Motor neuron (in vitro differentiated cells): ENCODE measurements around the gene EXOC4. TPM values are rescaled to one million over a fixed set of nuclear protein-coding genes. Genes with fewer than 3 reads are reported as not detected.
"Not testable (repeated sequence)": the region's sequence is repeated elsewhere in the genome, so short reads cannot be mapped to it uniquely, and the experiment has no call there.

Experiments used
- ATAC-seq, 8 experiments: fragments of 200-7000 bp; cut with Tn5 transposase; replicated peaks in 6 of 8; 2 replicates each; pipeline ENCODE4 v1.8.0; 2021; ENCODE audit warnings: mild to moderate bottlenecking in 8 of 8, moderate library complexity in 8 of 8
- H3K27ac ChIP-seq, 2 donors: fragments of 250-450 bp; sonication (Bioruptor Pico); 2 replicates each; pipeline ENCODE4 v1.9.0; 2021; ENCODE audit warnings: antibody characterized with exemption in 2 of 2, mild to moderate bottlenecking in 2 of 2, moderate library complexity in 1 of 2
- H3K4me1 ChIP-seq, 2 donors: fragments of 250-450 bp; sonication (Bioruptor Pico); replicated peaks in 1 of 2; 2 replicates each; pipeline ENCODE4 v1.6.1; 2021; ENCODE audit warnings: antibody characterized with exemption in 2 of 2, mild to moderate bottlenecking in 2 of 2, moderate library complexity in 1 of 2
- H3K4me3 ChIP-seq, 5 donors: fragments of 250-450 bp; sonication (Bioruptor Pico); 2 replicates each; pipeline ENCODE4 v1.9.0; 2021; ENCODE audit warnings: antibody characterized with exemption in 5 of 5, mild to moderate bottlenecking in 5 of 5, moderate library complexity in 4 of 5
- WGBS, 10 experiments: fragments of 450-650 bp; shearing (Covaris generic); methylation state at CpG; one replicate each; pipeline ENCODE4 v1.0.0; 2022; 5-methylcytosine and 5-hydroxymethylcytosine counted together
- in situ Hi-C, 9 experiments: fragments of 400-800 bp; cut with MboI; loops; one replicate each; pipeline ENCODE4 v1.15.0; 2021; ENCODE audit warnings: low sequenced_read_pairs in 9 of 9, low pct_unique_long_range_greater_than_20kb in 2 of 9; ENCODE audit not compliant: unreplicated experiment in 9 of 9
- total RNA-seq, 8 experiments: library from RNA; unstranded; fragments of 300-600 nt; gene quantifications; 2 replicates each; pipeline versions ENCODE4 v1.2.3 to v1.2.4, GENCODE V29; 2022

Gene EXOC4
- 100 to 1,000 TPM in 1 of 8 experiments, 10 to 100 TPM in 7; 47.7 to 103 (median 60.2) TPM for total RNA-seq

DNA sequence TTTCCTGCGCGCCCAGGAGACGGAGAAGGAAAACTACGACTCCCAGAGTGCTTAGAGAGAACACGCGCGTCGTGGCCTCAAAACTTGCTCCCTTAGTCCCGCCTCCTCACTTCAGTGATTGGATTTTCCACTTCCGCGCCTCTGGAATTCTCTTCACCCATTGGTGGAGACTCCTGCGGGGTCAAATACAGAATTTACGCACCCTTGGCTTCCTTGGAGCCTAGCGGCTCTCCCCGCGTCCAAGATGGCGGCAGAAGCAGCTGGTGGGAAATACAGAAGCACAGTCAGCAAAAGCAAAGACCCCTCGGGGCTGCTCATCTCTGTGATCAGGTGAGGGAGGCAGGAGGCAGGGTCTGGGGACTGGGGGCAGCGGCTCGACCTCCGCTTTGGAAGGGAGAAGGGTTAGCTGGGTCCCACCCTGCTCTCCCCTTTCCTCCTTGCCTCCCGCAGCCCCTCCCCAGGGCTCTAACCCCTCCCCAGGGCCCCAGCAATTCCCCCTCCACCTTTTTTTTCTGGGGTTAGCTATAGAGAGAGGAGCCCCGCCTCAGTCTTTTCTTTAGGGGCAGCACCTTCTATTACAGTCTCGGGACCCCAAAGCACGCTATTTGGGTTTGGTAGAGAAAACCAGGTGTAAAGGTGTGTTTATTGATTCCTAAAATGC is at the start of gene EXOC4:
EXOC4 (plus strand) TSS at position 221 of the 661 bp plus-strand sequence.
- Histone ChIP-seq H3K4me3 (peak within 1 kb of the TSS; percentile 81 to 96 (median 86)), H3K27ac (peak within 1 kb of the TSS; percentile 91 to 93), H3K4me1 (peaks cover 2 to 8% of the 10 kb centered on the region in 2 donors)
- peak; percentile 99 to 100 (median 100) for ATAC-seq
- 0 to 20% (median 0%) methylated on average over 1 to 11 of the region's 25 CpGs; no CpG with 5 or more reads in 4 of the 10 experiments for WGBS, 10 experiments
- in situ Hi-C loops: no loop called here

DNA sequence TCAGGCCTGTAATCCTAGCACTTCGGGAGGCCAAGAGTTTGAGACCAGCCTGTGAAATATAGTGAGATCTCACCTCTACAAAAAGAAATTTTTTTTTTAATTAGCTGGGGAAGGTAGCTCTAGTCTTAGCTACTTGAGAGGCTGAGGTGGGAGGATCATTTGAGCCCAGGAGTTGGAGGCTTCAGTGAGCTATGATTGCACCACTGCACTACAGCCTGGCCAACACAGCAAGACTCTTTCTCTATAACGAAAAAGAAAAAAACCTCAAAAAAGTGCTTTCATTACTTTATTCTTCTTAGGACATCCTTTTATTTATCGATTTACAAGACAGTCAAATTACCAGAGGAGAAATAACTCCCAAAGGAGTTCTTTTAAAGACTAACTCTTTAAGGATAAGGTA is 49.4 kb upstream of the EXOC4 start:
- WGBS, 10 experiments: 30 to 100% (median 79%) methylated on average over 1 to 3 of the region's 3 CpGs; no CpG with 5 or more reads in 1 of the 10 experiments

DNA sequence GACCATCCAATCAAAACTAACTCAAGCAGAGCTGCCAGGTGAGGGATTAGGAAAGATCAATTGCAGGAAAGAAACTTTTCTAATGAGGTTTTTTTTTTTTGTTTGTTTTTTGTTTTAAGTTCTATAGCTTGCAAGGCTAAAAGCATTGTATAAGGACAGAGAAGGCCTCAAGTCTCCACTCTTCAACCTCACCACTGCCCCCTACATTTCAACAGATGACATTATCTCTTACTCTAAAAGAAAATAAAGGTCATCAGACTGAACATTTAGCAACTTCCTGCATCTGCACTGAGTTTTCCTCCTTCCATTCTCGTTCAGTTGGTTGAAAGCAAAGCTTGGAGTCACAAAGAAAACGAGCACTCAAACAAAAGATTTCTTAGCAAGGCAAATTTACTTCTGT is 45.2 kb upstream of the EXOC4 start:
- no peak overlapping the region for H3K4me3 ChIP-seq
- peak in 1 of 8 experiments; percentile 25 for ATAC-seq
- H3K27ac ChIP-seq: no peak overlapping the region
- no peaks in the 10 kb centered on the region for H3K4me1 ChIP-seq
- WGBS, 10 experiments: 6 to 71% (median 31%) methylated on average over 1 to 2 of the region's 2 CpGs; no CpG with 5 or more reads in 2 of the 10 experiments
- in situ Hi-C loops: no loop called here

More for the DNA sequence above, 49.4 kb upstream of the EXOC4 start:
- Histone ChIP-seq H3K27ac (no peak overlapping the region), H3K4me3 (no peak overlapping the region), H3K4me1 (peaks cover 0 to under 1% of the 10 kb centered on the region in 2 donors)
- in situ Hi-C loops: no loop called here
- ATAC-seq: no peak

DNA sequence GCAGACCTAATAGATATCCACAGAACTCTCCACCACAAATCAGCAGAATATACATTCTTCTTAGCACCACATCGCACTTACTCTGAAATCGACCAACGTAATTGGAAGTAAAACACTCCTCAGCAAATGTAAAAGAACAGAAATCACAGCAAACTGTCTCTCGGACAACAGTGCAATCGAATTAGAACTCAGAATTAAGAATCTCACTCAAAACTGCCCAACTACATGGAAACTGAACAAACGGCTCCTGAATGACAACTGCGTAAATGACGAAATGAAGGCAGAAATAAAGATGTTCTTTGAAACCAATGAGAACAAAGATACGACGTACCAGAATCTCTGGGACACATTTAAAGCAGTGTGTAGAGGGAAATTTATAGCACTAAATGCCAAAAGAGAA is 42.1 kb upstream of the EXOC4 start:
- in situ Hi-C loops, ATAC-seq, H3K27ac ChIP-seq, H3K4me1 ChIP-seq, H3K4me3 ChIP-seq: not testable (repeated sequence)
- 40 to 100% (median 90%) methylated on average over 1 to 10 of the region's 10 CpGs; no CpG with 5 or more reads in 2 of the 10 experiments for WGBS, 10 experiments

DNA sequence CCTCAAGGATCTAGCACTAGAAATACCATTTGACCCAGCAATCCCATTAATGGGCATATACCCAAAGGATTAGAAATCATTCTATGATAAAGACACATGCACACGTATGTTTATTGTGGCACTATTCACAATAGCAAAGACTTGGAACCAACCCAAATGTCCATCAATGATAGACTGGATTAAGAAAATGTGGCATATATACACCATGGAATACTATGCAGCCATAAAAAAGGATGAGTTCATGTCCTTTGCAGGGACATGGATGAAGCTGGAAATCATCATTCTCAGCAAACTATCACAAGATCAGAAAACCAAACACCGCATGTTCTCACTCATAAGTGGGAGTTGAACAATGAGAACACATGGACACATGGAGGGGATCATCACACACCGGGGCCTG is 39.1 kb upstream of the EXOC4 start:
- WGBS, 10 experiments: 80 to 100% (median 83%) methylated on average over 1 of the region's 3 CpGs; no CpG with 5 or more reads in 7 of the 10 experiments
- in situ Hi-C loops, H3K4me3 ChIP-seq, H3K27ac ChIP-seq, H3K4me1 ChIP-seq, ATAC-seq: not testable (repeated sequence)

DNA sequence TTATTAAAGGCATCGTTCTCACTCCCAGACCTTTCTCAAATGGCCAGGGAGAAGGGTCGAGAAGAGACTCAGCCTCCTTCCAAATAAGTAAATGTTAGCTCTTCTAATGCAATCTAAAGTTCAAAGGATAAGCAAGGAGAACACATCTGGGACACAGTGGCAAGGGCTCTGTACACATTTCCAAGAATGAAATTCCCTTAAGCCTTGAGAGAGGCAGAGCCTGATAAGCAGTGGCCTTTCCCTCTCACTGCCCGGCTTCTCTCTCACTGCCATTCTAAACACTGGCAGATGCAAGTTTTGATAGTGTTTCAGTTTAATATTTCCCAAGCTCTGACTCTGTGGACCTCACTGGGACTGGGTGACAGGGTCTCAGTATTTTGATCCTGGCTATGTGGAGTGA is 35.1 kb upstream of the EXOC4 start:
- Histone ChIP-seq H3K4me1 (no peaks in the 10 kb centered on the region), H3K27ac (no peak overlapping the region), H3K4me3 (no peak overlapping the region)
- in situ Hi-C loops: no loop called here
- WGBS, 10 experiments: 18 to 100% (median 69%) methylated on average over 1 to 3 of the region's 3 CpGs
- ATAC-seq: no peak

DNA sequence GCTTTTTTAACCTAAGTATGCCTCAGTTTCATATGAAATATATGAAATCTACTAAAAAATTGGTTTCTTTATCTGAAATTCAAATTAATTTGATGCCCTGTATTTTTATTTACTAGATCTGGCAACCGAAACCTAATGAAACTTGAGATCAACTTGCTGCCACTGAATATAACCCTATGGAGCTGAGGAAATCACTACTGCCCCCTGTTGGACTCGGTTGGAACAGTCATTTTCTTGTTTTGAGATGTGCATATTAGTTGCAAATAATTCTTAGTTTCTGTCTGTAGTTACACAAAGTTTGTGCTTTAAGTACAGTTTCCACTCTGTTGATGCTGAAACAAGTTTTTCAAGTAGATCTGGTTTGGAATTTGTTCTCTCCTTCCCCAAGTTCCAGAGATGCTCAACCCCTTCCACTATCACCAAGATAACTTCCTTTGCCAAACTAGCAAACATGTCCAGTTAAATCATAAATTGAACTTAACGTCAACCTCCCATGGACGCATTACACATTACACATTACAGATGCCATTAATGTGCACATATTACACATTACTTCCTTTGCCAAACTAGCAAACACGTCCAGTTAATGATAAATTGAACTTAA is 22.2 kb upstream of the EXOC4 start:
- 6 to 83% (median 47%) methylated on average over 1 to 5 of the region's 5 CpGs for WGBS, 10 experiments
- peaks cover 14 to 19% of the 10 kb centered on the region in 2 donors for H3K4me1 ChIP-seq
- peak in 2 of 8 experiments; percentile 56 to 60 for ATAC-seq
- in situ Hi-C loops: no loop called here
- H3K27ac ChIP-seq: no peak overlapping the region
- no peak overlapping the region for H3K4me3 ChIP-seq

DNA sequence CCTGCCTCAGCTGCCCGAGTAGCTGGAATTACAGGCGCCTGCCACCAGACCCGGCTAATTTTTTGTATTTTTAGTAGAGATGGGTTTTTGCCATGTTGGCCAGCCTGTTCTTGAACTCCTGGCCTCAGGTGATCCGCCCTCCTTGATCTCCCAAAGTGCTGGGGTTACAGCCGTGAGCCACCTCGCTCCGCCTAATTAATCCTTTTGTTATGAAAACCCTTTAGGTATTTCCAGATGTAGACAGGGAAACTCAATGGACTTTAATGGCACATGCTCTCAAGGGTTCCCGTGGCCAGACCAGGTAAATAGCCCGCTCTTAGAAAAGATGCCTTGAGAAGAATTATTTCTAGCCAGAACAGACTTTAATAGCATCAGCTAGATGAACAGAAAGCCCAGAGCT is 19.7 kb upstream of the EXOC4 start:
- H3K27ac ChIP-seq: no peak overlapping the region
- WGBS, 10 experiments: 67 to 100% (median 87%) methylated on average over 1 to 6 of the region's 9 CpGs; no CpG with 5 or more reads in 3 of the 10 experiments
- H3K4me3 ChIP-seq: no peak overlapping the region
- peaks cover 14 to 23% of the 10 kb centered on the region in 2 donors for H3K4me1 ChIP-seq
- in situ Hi-C loops: no loop called here
- no peak for ATAC-seq

DNA sequence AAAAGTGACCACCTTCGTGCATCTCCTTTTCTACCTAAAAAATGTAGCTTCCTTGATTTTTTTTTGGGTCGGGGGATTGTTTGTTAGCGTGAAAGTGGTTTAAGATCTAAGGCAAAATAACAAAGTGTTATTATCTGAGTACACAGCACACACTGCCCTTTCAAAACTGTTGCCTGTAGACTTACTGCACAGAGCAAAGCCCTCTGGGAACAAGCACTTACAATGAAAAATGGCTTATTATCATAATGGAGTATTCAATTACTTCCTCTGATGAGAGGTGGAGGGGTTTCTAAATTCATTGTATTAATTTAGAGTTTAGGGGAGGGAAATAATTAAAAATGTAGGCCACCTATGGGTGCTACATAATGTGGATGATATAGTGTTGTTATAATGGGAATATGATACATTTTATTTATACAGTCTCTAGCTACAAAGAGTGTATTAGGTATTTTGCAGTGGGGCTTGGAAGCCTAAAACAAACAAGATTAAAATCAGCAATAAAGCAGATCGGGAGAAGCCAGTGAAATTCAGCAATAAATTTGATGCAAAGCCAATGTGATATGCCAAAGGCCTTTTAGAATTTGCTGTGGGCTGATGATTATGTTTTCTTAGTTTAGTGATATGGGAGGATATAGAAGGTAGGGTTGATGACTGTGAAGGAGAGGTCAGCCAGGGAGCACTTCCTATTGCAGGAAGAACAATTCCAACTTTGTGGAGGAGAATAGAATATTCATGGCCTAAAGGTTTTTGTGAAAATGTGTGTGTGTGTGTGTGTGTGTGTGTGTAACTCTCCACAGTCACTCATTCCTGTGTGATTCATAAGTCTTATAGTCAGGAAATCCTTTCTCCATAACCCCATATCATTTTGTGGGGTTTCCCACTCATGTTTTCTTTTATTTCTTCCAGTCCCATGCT is 17.7 kb upstream of the EXOC4 start:
- peaks cover 14 to 23% of the 10 kb centered on the region in 2 donors for H3K4me1 ChIP-seq
- WGBS, 10 experiments: 28 to 100% (median 79%) methylated on average over 2 to 4 of the region's 4 CpGs; no CpG with 5 or more reads in 1 of the 10 experiments
- no peak overlapping the region for H3K4me3 ChIP-seq
- ATAC-seq: peak in 7 of 8 experiments; percentile 26 to 88 (median 78)
- in situ Hi-C loops: no loop called here
- no peak overlapping the region for H3K27ac ChIP-seq

DNA sequence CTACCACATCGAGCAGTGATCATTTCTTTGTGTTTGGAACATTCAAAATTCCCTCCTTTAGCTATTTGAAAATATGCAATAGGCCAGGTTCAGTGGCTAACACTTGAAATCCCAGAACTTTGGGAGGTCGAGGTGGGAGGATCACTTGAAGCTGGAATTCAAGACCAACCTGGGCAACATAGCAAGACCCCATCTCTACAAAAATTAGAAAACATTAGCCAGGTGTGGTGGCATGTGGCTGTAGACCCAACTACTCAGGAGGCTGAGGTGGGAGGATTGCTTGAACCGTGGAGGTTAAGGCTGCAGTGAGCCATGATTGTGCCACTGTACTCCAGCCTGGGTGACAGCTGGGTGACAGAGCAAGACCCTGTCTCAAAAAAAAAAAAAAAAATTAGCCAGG is 15.3 kb upstream of the EXOC4 start:
- Histone ChIP-seq H3K4me3 (no peak overlapping the region), H3K27ac (no peak overlapping the region), H3K4me1 (peaks cover 14 to 23% of the 10 kb centered on the region in 2 donors)
- in situ Hi-C loops: no loop called here
- WGBS, 10 experiments: 0 to 80% (median 20%) methylated on average over 1 to 2 of the region's 3 CpGs; no CpG with 5 or more reads in 5 of the 10 experiments
- ATAC-seq: no peak

DNA sequence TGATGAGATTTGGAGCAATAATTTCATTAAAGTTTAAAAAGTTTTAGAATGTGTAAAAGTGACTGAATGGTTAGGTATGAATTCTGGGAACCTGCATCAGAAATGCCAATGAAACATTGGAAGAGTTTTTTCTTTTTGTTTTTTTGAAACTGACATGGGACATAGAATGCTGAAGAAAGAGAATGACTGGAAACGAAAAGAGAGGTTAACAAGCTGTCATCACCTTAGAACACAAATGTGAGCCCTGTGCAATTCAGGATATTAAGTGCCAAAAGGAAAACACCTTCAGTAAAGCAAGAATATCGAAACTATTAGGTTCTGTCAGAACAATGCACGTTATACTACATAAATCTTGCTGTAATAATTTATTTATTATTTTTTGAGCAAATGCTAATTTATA is 12.6 kb upstream of the EXOC4 start:
- ATAC-seq: no peak
- H3K27ac ChIP-seq: no peak overlapping the region
- WGBS, 10 experiments: 15 to 83% (median 61%) methylated on average over 1 to 3 of the region's 3 CpGs
- no peak overlapping the region for H3K4me3 ChIP-seq
- H3K4me1 ChIP-seq: peaks cover 2 to 7% of the 10 kb centered on the region in 2 donors
- in situ Hi-C loops: no loop called here

DNA sequence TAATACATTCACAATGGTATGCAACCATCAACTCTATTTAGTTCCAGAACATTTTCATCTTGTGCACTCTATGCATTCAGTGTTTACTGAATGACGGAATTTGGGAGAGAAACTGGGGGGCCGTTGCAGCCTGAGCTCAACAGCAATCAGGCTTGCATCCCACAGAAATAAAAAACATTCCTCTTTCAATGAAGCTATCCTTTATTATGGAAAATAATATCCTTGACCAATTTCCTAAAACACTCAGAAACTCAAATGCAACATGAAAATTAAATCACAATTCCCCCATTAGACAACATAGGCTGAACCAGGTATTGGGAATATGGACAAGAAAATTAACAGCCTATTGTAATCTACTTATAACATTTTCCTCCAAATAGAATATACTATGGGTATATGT is 6.3 kb upstream of the EXOC4 start:
- WGBS, 10 experiments: 47 to 100% (median 61%) methylated on average over 1 to 2 of the region's 2 CpGs; no CpG with 5 or more reads in 2 of the 10 experiments
- in situ Hi-C loops: no loop called here

DNA sequence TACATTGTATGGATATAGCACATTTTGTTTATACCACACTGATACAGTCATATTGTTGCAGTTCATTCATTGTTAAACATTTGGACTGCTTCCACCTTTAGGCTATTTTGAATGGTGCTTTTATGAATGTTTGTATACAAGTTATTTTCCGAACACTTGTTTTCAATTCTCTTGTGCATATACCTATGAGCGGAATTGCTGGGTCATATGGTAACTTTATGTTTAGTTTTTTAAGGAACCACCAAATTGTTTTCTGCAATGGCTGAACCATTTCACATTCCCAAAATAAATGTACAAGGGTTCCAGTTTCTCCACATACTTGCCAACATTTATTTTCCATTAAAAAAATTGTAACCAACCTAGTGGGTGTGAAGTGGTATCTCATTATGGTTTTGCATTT is 4.0 kb upstream of the EXOC4 start:
- 64 to 100% (median 92%) methylated on average over 1 to 2 of the region's 2 CpGs; no CpG with 5 or more reads in 1 of the 10 experiments for WGBS, 10 experiments
- Histone ChIP-seq H3K4me3 (no peak overlapping the region), H3K4me1 (peaks cover 0 to 4% of the 10 kb centered on the region in 2 donors), H3K27ac (no peak overlapping the region)
- ATAC-seq: no peak
- in situ Hi-C loops: no loop called here

More for the DNA sequence above, 6.3 kb upstream of the EXOC4 start:
- no peaks in the 10 kb centered on the region for H3K4me1 ChIP-seq
- no peak overlapping the region for H3K27ac ChIP-seq
- H3K4me3 ChIP-seq: no peak overlapping the region
- ATAC-seq: no peak
